Thyroid gland (tissue), 4 donors: ENCODE results near the gene RASSF6. TPM values are rescaled to one million over a fixed set of nuclear protein-coding genes. Genes with fewer than 3 reads are reported as not detected.

Source experiments
- DNase-seq, 2 donors: peaks; one replicate each; pipeline ENCODE4 v3.0.0-alpha.2; 2019
- H3K27ac ChIP-seq, 3 donors: fragments of 200-600 bp; sonication (generic); 1 replicate in 2 of 3; 2 replicates in 1 of 3; pipeline ENCODE4 v1.5.1; 2016 to 2019; ENCODE audit warnings: mild to moderate bottlenecking in 1 of 3, moderate library complexity in 1 of 3
- H3K27me3 ChIP-seq: fragments of 200-600 bp; sonication (generic); one replicate; pipeline ENCODE4 v1.5.1; 2019
- H3K36me3 ChIP-seq, 2 donors: fragments of 200-600 bp; sonication (generic); one replicate each; pipeline ENCODE4 v1.5.1; 2016 to 2019
- H3K4me1 ChIP-seq, 2 donors: fragments of 200-600 bp; sonication (generic); one replicate each; pipeline ENCODE4 v1.5.1; 2017 to 2019
- H3K4me3 ChIP-seq, 3 donors: fragments of 200-600 bp; sonication (generic); replicated peaks in 1 of 3; 1 replicate in 2 of 3; 2 replicates in 1 of 3; pipeline ENCODE4 v1.5.1; 2016; ENCODE audit warnings: mild to moderate bottlenecking in 1 of 3
- H3K9me3 ChIP-seq: fragments of 200-600 bp; sonication (generic); one replicate; pipeline ENCODE4 v1.5.1; 2017
- CTCF ChIP-seq, 6 experiments: fragments of 200-600 bp in 3 of 6; fragments of 450-650 bp in 3 of 6; sonication (generic) in 3 of 6; IDR thresholded peaks; one replicate each; pipeline ENCODE4 v1.5.1; 2016 to 2019; ENCODE audit warnings: antibody characterized with exemption in 6 of 6, mild to moderate bottlenecking in 2 of 6, inconsistent platforms in 1 of 6, moderate library complexity in 1 of 6
- POLR2A ChIP-seq, 2 donors: fragments of 450-650 bp; IDR thresholded peaks; one replicate each; pipeline ENCODE4 v1.6.1; 2017; ENCODE audit warnings: antibody characterized with exemption in 2 of 2, mild to moderate bottlenecking in 2 of 2, moderate library complexity in 1 of 2
- WGBS, 2 donors: methylation state at CpG; one replicate each; pipeline ENCODE4 v1.1.5; 2017; 5-methylcytosine and 5-hydroxymethylcytosine counted together
- intact Hi-C: fragments of 100-400 bp; cut with DNase I; formaldehyde crosslinking; loops from one replicate; pipeline ENCODE4 v1.15.1; 2023
- total RNA-seq, 4 donors: library from RNA; depleted of rRNA; stranded (reverse); fragments of >200 nt; gene quantifications; one replicate each; pipeline ENCODE4 v1.2.3, GENCODE V29; 2016

Gene RASSF6
- total RNA-seq, 4 donors from 2014 or later, result 2.5 to 13.1 (median 4.2) TPM

GRCh38 chr4:73585345-73585744, 34.9 kb downstream of the RASSF6 start:
- H3K9me3 ChIP-seq, result no peaks in the 10 kb centered on the region
- TF ChIP-seq CTCF (IDR thresholded peaks at IDR 0.05), result no peak
- TF ChIP-seq POLR2A (IDR thresholded peaks at IDR 0.05), result no peak
- intact Hi-C loops, result no loop called here
- no peak for DNase-seq
- H3K4me3 ChIP-seq, result no peak overlapping the region
- no peaks in the 10 kb centered on the region for H3K4me1 ChIP-seq
- H3K27me3 ChIP-seq, result no peaks in the 10 kb centered on the region
- no peak overlapping the region for H3K27ac ChIP-seq
- no peaks in the 10 kb centered on the region for H3K36me3 ChIP-seq

- Histone ChIP-seq H3K9me3 (no peaks in the 10 kb centered on the region), H3K4me3 (no peak overlapping the region), H3K36me3 (no peaks in the 10 kb centered on the region), H3K27me3 (no peaks in the 10 kb centered on the region), H3K27ac (no peak overlapping the region), H3K4me1 (no peaks in the 10 kb centered on the region)
- no peak for TF ChIP-seq CTCF (IDR thresholded peaks at IDR 0.05)
- WGBS, 2 donors, result 42 to 46% methylated on average over 2 of the region's 2 CpGs
- peak in 1 of 2 donors; percentile 25 for DNase-seq
- intact Hi-C loops, result no loop called here
Observed at GRCh38 chr4:73583666-73584065, 36.6 kb downstream of the RASSF6 start.

GRCh38 chr4:73577371-73577770, 42.9 kb downstream of the RASSF6 start:
- no peaks in the 10 kb centered on the region for H3K4me1 ChIP-seq
- H3K36me3 ChIP-seq, result no peaks in the 10 kb centered on the region
- H3K9me3 ChIP-seq, result no peaks in the 10 kb centered on the region
- no peaks in the 10 kb centered on the region for H3K27me3 ChIP-seq
- no peak overlapping the region for H3K4me3 ChIP-seq
- TF ChIP-seq POLR2A (IDR thresholded peaks at IDR 0.05), result no peak
- TF ChIP-seq CTCF (IDR thresholded peaks at IDR 0.05), result no peak
- no peak for DNase-seq
- intact Hi-C loops, result no loop called here
- no peak overlapping the region for H3K27ac ChIP-seq

- Histone ChIP-seq H3K9me3 (no peaks in the 10 kb centered on the region), H3K36me3 (no peaks in the 10 kb centered on the region), H3K4me1 (no peaks in the 10 kb centered on the region), H3K27ac (no peak overlapping the region), H3K4me3 (no peak overlapping the region), H3K27me3 (no peaks in the 10 kb centered on the region)
- TF ChIP-seq CTCF (IDR thresholded peaks at IDR 0.05) (no peak), POLR2A (IDR thresholded peaks at IDR 0.05) (no peak)
- no peak for DNase-seq
- intact Hi-C loops, result no loop called here
- WGBS, 2 donors, result 78 to 86% methylated on average over 3 of the region's 3 CpGs
Observed at GRCh38 chr4:73576381-73576780, 43.9 kb downstream of the RASSF6 start.

GRCh38 chr4:73575660-73576059, 44.6 kb downstream of the RASSF6 start:
- Histone ChIP-seq H3K4me3 (no peak overlapping the region), H3K4me1 (no peaks in the 10 kb centered on the region), H3K9me3 (no peaks in the 10 kb centered on the region), H3K27me3 (no peaks in the 10 kb centered on the region), H3K36me3 (no peaks in the 10 kb centered on the region), H3K27ac (no peak overlapping the region)
- no peak for TF ChIP-seq CTCF (IDR thresholded peaks at IDR 0.05)
- no peak for TF ChIP-seq POLR2A (IDR thresholded peaks at IDR 0.05)
- DNase-seq, result no peak
- intact Hi-C loops, result no loop called here
